IMR-90 (cell line): ENCODE data around the gene TBC1D22A. TPM values are rescaled to one million over a fixed set of nuclear protein-coding genes. Genes with fewer than 3 reads are reported as not detected.

Source experiments
- ATAC-seq: fragments of 200-7000 bp; cut with Tn5 transposase; 2 replicates; pipeline ENCODE4 v1.9.1; 2020; ENCODE audit warnings: low read depth, mild to moderate bottlenecking, moderate library complexity
- BruUV-seq: library from RNA; stranded (reverse); fragments of 400-500 nt; replicated peaks from 2 replicates; lab custom pipeline; 2021; lab: Mats Ljungman, UMichigan
- CTCF ChIA-PET: fragments of 300-600 bp; formaldehyde crosslinking; extraction: SDS; loops from one replicate; lab custom pipeline; 2021; ENCODE audit warnings: antibody characterized with exemption; lab: Yijun Ruan, JAX
- POLR2A ChIA-PET: fragments of 300-600 bp; sonication (Branson Sonifier 250); formaldehyde crosslinking; loops from one replicate; lab custom pipeline; 2022; ENCODE audit warnings: antibody characterized with exemption; ENCODE audit not compliant: unreplicated experiment; lab: Charles Lee
- DNase-seq: peaks from one replicate; pipeline ENCODE4 v3.0.0; 2013
- H2AFZ ChIP-seq: replicated peaks from 2 replicates; pipeline ENCODE3; 2013; ENCODE audit warnings: low read length, mild to moderate bottlenecking; ENCODE audit not compliant: poor library complexity
- H2AK5ac ChIP-seq: 2 replicates; pipeline ENCODE4 v1.6.1; 2013; ENCODE audit warnings: low read depth, low read length, inconsistent platforms
- H2AK9ac ChIP-seq: replicated peaks from 2 replicates; pipeline ENCODE3; 2013; ENCODE audit warnings: mild to moderate bottlenecking, low read depth, low read length, moderate library complexity; ENCODE audit not compliant: poor library complexity
- H2BK120ac ChIP-seq: 2 replicates; pipeline ENCODE4 v1.6.1; 2013; ENCODE audit warnings: low read depth, low read length, inconsistent platforms
- H2BK15ac ChIP-seq: 3 replicates; pipeline ENCODE4 v1.6.1; 2013; ENCODE audit warnings: low read depth, low read length, inconsistent platforms
- H2BK20ac ChIP-seq: 2 replicates; pipeline ENCODE4 v1.6.1; 2013; ENCODE audit warnings: low read depth, mild to moderate bottlenecking, inconsistent platforms, low read length, moderate library complexity
- H2BK5ac ChIP-seq: 2 replicates; pipeline ENCODE4 v1.6.1; 2013; ENCODE audit warnings: mild to moderate bottlenecking, low read depth, low read length, inconsistent platforms; ENCODE audit not compliant: poor library complexity, severe bottlenecking
- H3K14ac ChIP-seq: replicated peaks from 2 replicates; pipeline ENCODE4 v1.6.1; 2013; ENCODE audit warnings: low read depth, low read length, inconsistent platforms
- H3K18ac ChIP-seq: 2 replicates; pipeline ENCODE4 v1.6.1; 2013; ENCODE audit warnings: low read depth, low read length, control low read depth
- H3K23ac ChIP-seq: 2 replicates; pipeline ENCODE4 v1.6.1; 2013; ENCODE audit warnings: low read depth, low read length, inconsistent platforms
- H3K27ac ChIP-seq: 2 replicates; pipeline ENCODE4 v1.5.1; 2013; ENCODE audit warnings: mild to moderate bottlenecking, control low read depth, low read length; ENCODE audit not compliant: insufficient read depth
- H3K27me3 ChIP-seq: 2 replicates; pipeline ENCODE4 v1.6.1; 2013; ENCODE audit warnings: low read length; ENCODE audit not compliant: control insufficient read depth, insufficient read depth
- H3K36me3 ChIP-seq: 2 replicates; pipeline ENCODE4 v1.6.1; 2013; ENCODE audit warnings: low read length, mixed read lengths; ENCODE audit not compliant: control insufficient read depth, insufficient read depth
- H3K4ac ChIP-seq: 2 replicates; pipeline ENCODE4 v1.6.1; 2013; ENCODE audit warnings: low read depth, low read length, inconsistent platforms
- H3K4me1 ChIP-seq: 2 replicates; pipeline ENCODE4 v1.6.1; 2013; ENCODE audit warnings: low read length, mixed read lengths; ENCODE audit not compliant: control insufficient read depth, insufficient read depth
- H3K4me2 ChIP-seq: 2 replicates; pipeline ENCODE4 v1.6.1; 2013; ENCODE audit warnings: low read depth, mild to moderate bottlenecking, control low read depth, low read length, moderate library complexity
- H3K4me3 ChIP-seq: 2 replicates; pipeline ENCODE4 v1.5.1; 2013; ENCODE audit warnings: low read depth, mild to moderate bottlenecking, control low read depth, low read length, moderate library complexity; ENCODE audit not compliant: insufficient read depth
- H3K56ac ChIP-seq: 2 replicates; pipeline ENCODE4 v1.6.1; 2013; ENCODE audit warnings: low read length, inconsistent platforms; ENCODE audit not compliant: insufficient read depth; ENCODE audit errors: extremely low read depth
- H3K79me1 ChIP-seq, 2 experiments: 2 replicates each; pipeline ENCODE4 v1.6.1; 2013; ENCODE audit warnings: low read length in 2 of 2, inconsistent platforms in 1 of 2, low read depth in 1 of 2
- H3K9ac ChIP-seq: 2 replicates; pipeline ENCODE4 v1.6.1; 2013; ENCODE audit warnings: low read depth, low read length, control low read depth
- H3K9me1 ChIP-seq: 2 replicates; pipeline ENCODE4 v1.6.1; 2013; ENCODE audit warnings: low read length, inconsistent platforms; ENCODE audit not compliant: insufficient read depth
- H3K9me3 ChIP-seq: 2 replicates; pipeline ENCODE4 v1.6.1; 2013; ENCODE audit warnings: low read length; ENCODE audit not compliant: control insufficient read depth, insufficient read depth
- H4K20me1 ChIP-seq: 2 replicates; pipeline ENCODE4 v1.6.1; 2013; ENCODE audit warnings: low read length, inconsistent platforms; ENCODE audit not compliant: insufficient read depth
- H4K5ac ChIP-seq: 2 replicates; pipeline ENCODE4 v1.6.1; 2013; ENCODE audit warnings: mild to moderate bottlenecking, low read depth, low read length, control low read depth
- H4K8ac ChIP-seq, 2 experiments: 2 replicates each; pipeline ENCODE4 v1.6.1; 2013; ENCODE audit warnings: low read depth in 2 of 2, low read length in 2 of 2, control low read depth in 1 of 2, inconsistent platforms in 1 of 2
- H4K91ac ChIP-seq: 2 replicates; pipeline ENCODE4 v1.6.1; 2013; ENCODE audit warnings: low read depth, low read length, inconsistent platforms; ENCODE audit not compliant: insufficient read depth
- BHLHE40 ChIP-seq: fragments of 150-350 bp; IDR thresholded peaks from 2 replicates; pipeline ENCODE4 v1.6.1; 2016; ENCODE audit warnings: mild to moderate bottlenecking, low read depth, low read length
- CHD1 ChIP-seq: IDR thresholded peaks from 2 replicates; pipeline ENCODE4 v1.6.1; 2012; ENCODE audit warnings: low read depth, low read length, improper control_type of control experiment
- CTCF ChIP-seq: conservative IDR thresholded peaks from 2 replicates; pipeline ENCODE4 v1.5.1; 2012; ENCODE audit warnings: mild to moderate bottlenecking, low read depth, low read length, improper control_type of control experiment
- ELK1 ChIP-seq: fragments of 150-350 bp; IDR thresholded peaks from 2 replicates; pipeline ENCODE4 v1.6.1; 2016; ENCODE audit warnings: low read depth, mild to moderate bottlenecking, low read length, moderate library complexity, borderline replicate concordance
- FOS ChIP-seq: fragments of 150-350 bp; IDR thresholded peaks from 2 replicates; pipeline ENCODE4 v1.6.1; 2016; ENCODE audit warnings: low read depth, low read length
- MAFK ChIP-seq: IDR thresholded peaks from 2 replicates; pipeline ENCODE4 v1.6.1; 2012; ENCODE audit warnings: low read depth, low read length, improper control_type of control experiment
- MAZ ChIP-seq: IDR thresholded peaks from 2 replicates; pipeline ENCODE4 v1.6.1; 2012; ENCODE audit warnings: low read depth, mild to moderate bottlenecking, low read length, improper control_type of control experiment, moderate library complexity, borderline replicate concordance
- MXI1 ChIP-seq: IDR thresholded peaks from 2 replicates; pipeline ENCODE4 v1.6.1; 2012; ENCODE audit warnings: low read depth, mild to moderate bottlenecking, low read length, moderate library complexity, borderline replicate concordance
- NFE2L2 ChIP-seq: fragments of 150-350 bp; IDR thresholded peaks from 2 replicates; pipeline ENCODE4 v1.6.1; 2016; ENCODE audit warnings: low read depth, mild to moderate bottlenecking, low read length
- POLR2A ChIP-seq: IDR thresholded peaks from 2 replicates; pipeline ENCODE4 v1.6.1; 2012; ENCODE audit warnings: mild to moderate bottlenecking, low read depth, low read length
- RAD21 ChIP-seq: IDR thresholded peaks from 2 replicates; pipeline ENCODE4 v1.6.1; 2012; ENCODE audit warnings: low read length, improper control_type of control experiment
- RCOR1 ChIP-seq: IDR thresholded peaks from 2 replicates; pipeline ENCODE4 v1.6.1; 2012; ENCODE audit warnings: mild to moderate bottlenecking, low read length, improper control_type of control experiment; ENCODE audit not compliant: insufficient replicate concordance
- RFX5 ChIP-seq: IDR thresholded peaks from 2 replicates; pipeline ENCODE4 v1.8.0; 2012; ENCODE audit warnings: low read depth, mild to moderate bottlenecking, low read length, moderate library complexity
- SMC3 ChIP-seq: fragments of 150-350 bp; IDR thresholded peaks from 2 replicates; pipeline ENCODE4 v1.6.1; 2016; ENCODE audit warnings: low read depth, mild to moderate bottlenecking, antibody characterized with exemption, low read length, moderate library complexity
- USF2 ChIP-seq: fragments of 150-350 bp; IDR thresholded peaks from 2 replicates; pipeline ENCODE4 v1.6.1; 2017; ENCODE audit warnings: mild to moderate bottlenecking, antibody characterized with exemption, low read length, low read depth
- WGBS, 2 experiments: methylation state at CpG; one replicate each; pipeline versions ENCODE4 v1.1.5 to v1.1.7; 2013; ENCODE audit warnings: missing lambda C conversion rate in 2 of 2; ENCODE audit not compliant: insufficient read length in 1 of 2; ENCODE audit errors: extremely low coverage in 2 of 2; 5-methylcytosine and 5-hydroxymethylcytosine counted together
- dilution Hi-C: fragments of 300-500 bp; cut with HindIII; formaldehyde crosslinking; loops from one replicate; pipeline ENCODE4 v1.14.3; 2018; ENCODE audit warnings: low sequenced_read_pairs; ENCODE audit not compliant: unreplicated experiment
- in situ Hi-C: fragments of 300-500 bp; cut with MboI; formaldehyde crosslinking; loops from 3 replicates; pipeline ENCODE4 v1.14.3; 2019; ENCODE audit warnings: low sequenced_read_pairs, inconsistent platforms, mixed read lengths
- intact Hi-C: fragments of 100-400 bp; cut with micrococcal nuclease; formaldehyde crosslinking; loops from 2 replicates; pipeline ENCODE4 v1.10.0; 2022
- polyA plus RNA-seq, 3 experiments: library from polyadenylated mRNA; depleted of rRNA; stranded (reverse); fragments of >200 nt; gene quantifications; 2 replicates each; pipeline ENCODE4 v1.2.3, GENCODE V29; 2012; ENCODE audit warnings: low replicate concordance in 1 of 3
- total RNA-seq: library from RNA; depleted of rRNA; stranded (reverse); fragments of >200 nt; gene quantifications from 2 replicates; pipeline ENCODE4 v1.2.3, GENCODE V29; 2012

The TBC1D22A gene
- total and polyA plus RNA-seq, 2 of the 4 experiments (the other 2 are of a cell fraction), result 9.0 to 16.7 TPM

GRCh38 chr22:47130883-47131631 is 368.6 kb downstream of the TBC1D22A start:
- Histone ChIP-seq H3K23ac (no peak overlapping the region), H2AK5ac (no peak overlapping the region), H2BK5ac (no peak overlapping the region), H4K5ac (no peak overlapping the region), H2BK15ac (no peak overlapping the region), H3K4me2 (no peak overlapping the region), H3K9me1 (no peaks in the 10 kb centered on the region), H2BK120ac (no peak overlapping the region), H4K20me1 (no peaks in the 10 kb centered on the region; the same call in 1 of the 2 replicates), H2BK20ac (no peak overlapping the region), H4K8ac (no peak overlapping the region), H3K4me1 (no peaks in the 10 kb centered on the region), H3K56ac (no peak overlapping the region), H4K91ac (no peak overlapping the region), H3K9me3 (no peaks in the 10 kb centered on the region), H3K14ac (no peak overlapping the region), H3K27me3 (no peaks in the 10 kb centered on the region), H2AFZ (no peak overlapping the region), H3K4ac (no peak overlapping the region), H3K18ac (no peak overlapping the region), H3K9ac (no peak overlapping the region), H3K4me3 (no peak overlapping the region), H3K79me1 (no peaks in the 10 kb centered on the region), H2AK9ac (no peak overlapping the region), H3K27ac (no peak overlapping the region), H3K36me3 (peaks cover 2% of the 10 kb centered on the region; the same call in 1 of the 2 replicates)
- in situ Hi-C loops, result no loop called here
- ATAC-seq, result no peak
- ChIA-PET CTCF (no interaction called here), POLR2A (no interaction called here)
- 94% methylated on average over 5 of the region's 16 CpGs; no CpG with 5 or more reads in 1 of the 2 experiments for WGBS, 2 experiments
- dilution Hi-C loops, result no loop called here
- intact Hi-C loops, result no loop called here
- no TSS peak for BruUV-seq
- TF ChIP-seq SMC3 (no peak), USF2 (no peak), CTCF (no peak), CHD1 (no peak), POLR2A (no peak), RAD21 (no peak), RFX5 (no peak), NFE2L2 (no peak), MAFK (no peak), MXI1 (no peak), MAZ (no peak), ELK1 (no peak), FOS (no peak), BHLHE40 (no peak), RCOR1 (no peak)
- no peak for DNase-seq
